GM12801 (cell line): ENCODE results near the gene CNDP2.

Experiments used
- CTCF ChIP-seq: IDR thresholded peaks from one replicate; pipeline ENCODE4 v1.5.1; 2011; ENCODE audit warnings: control low read depth; ENCODE audit not compliant: insufficient read length; ENCODE audit errors: extremely low read depth

The CNDP2 gene

GRCh38 chr18:74516271-74517235 is 20.4 kb downstream of the CNDP2 start:
- TF ChIP-seq CTCF, result no peak

- no peak for TF ChIP-seq CTCF
Observed at GRCh38 chr18:74517236-74517630, 21.1 kb downstream of the CNDP2 start.

- no peak for TF ChIP-seq CTCF
Observed at GRCh38 chr18:74518456-74519295, 22.5 kb downstream of the CNDP2 start.

GRCh38 chr18:74519320-74520095 is 23.3 kb downstream of the CNDP2 start:
- no peak for TF ChIP-seq CTCF

GRCh38 chr18:74520096-74520833 is 24.1 kb downstream of the CNDP2 start:
- TF ChIP-seq CTCF, result no peak

GRCh38 chr18:74521068-74521725 is 25.0 kb downstream of the CNDP2 start:
- TF ChIP-seq CTCF, result no peak
